H1 (cell line): ENCODE results near the gene PAPOLG. TPM values are rescaled to one million over a fixed set of nuclear protein-coding genes. Genes with fewer than 3 reads are reported as not detected.

Experiments used
- CTCF ChIA-PET: fragments of 300-600 bp; sonication (Branson Sonifier 250); formaldehyde crosslinking; loops from one replicate; lab custom pipeline; 2021; ENCODE audit not compliant: partially characterized antibody; lab: Charles Lee
- POLR2A ChIA-PET: fragments of 300-600 bp; sonication (Branson Sonifier 250); formaldehyde crosslinking; loops from one replicate; lab custom pipeline; 2021; ENCODE audit warnings: inconsistent platforms; ENCODE audit not compliant: partially characterized antibody; lab: Charles Lee
- DNase-seq, 2 experiments: peaks; one replicate each; pipeline versions ENCODE4 v3.0.0 to v3.0.0-alpha.2; 2010 to 2022; ENCODE audit warnings: low spot score in 2 of 2, low read depth in 1 of 2, mixed read lengths in 1 of 2
- FAIRE-seq: peaks from 2 replicates; lab custom pipeline; 2011; peaks lifted over from hg19 to GRCh38; lab: Jason Lieb, UNC
- H2AFZ ChIP-seq: 2 replicates; pipeline ENCODE4 v1.8.1; 2012; ENCODE audit warnings: low read length, inconsistent platforms
- H2AK5ac ChIP-seq: 2 replicates; pipeline ENCODE4 v1.6.1; 2013; ENCODE audit warnings: low read depth, low read length
- H2BK120ac ChIP-seq: replicated peaks from 2 replicates; pipeline ENCODE3; 2013; ENCODE audit warnings: low read depth, low read length, inconsistent platforms
- H2BK12ac ChIP-seq: 2 replicates; pipeline ENCODE4 v1.6.1; 2013; ENCODE audit warnings: low read depth, low read length
- H2BK15ac ChIP-seq: 2 replicates; pipeline ENCODE4 v1.6.1; 2013; ENCODE audit warnings: low read length
- H2BK20ac ChIP-seq: 2 replicates; pipeline ENCODE4 v1.6.1; 2013; ENCODE audit warnings: low read length
- H2BK5ac ChIP-seq: 2 replicates; pipeline ENCODE4 v1.6.1; 2013; ENCODE audit warnings: low read depth, low read length
- H3K14ac ChIP-seq: 2 replicates; pipeline ENCODE4 v1.6.1; 2013; ENCODE audit warnings: inconsistent platforms; ENCODE audit not compliant: insufficient read length
- H3K18ac ChIP-seq: 2 replicates; pipeline ENCODE4 v1.6.1; 2013; ENCODE audit warnings: low read length; ENCODE audit errors: extremely low read depth
- H3K23ac ChIP-seq: 2 replicates; pipeline ENCODE4 v1.6.1; 2013; ENCODE audit warnings: inconsistent platforms; ENCODE audit not compliant: insufficient read length
- H3K23me2 ChIP-seq: 2 replicates; pipeline ENCODE4 v1.6.1; 2013; ENCODE audit warnings: low read depth, low read length
- H3K27ac ChIP-seq: 2 replicates; pipeline ENCODE4 v1.6.1; 2011; ENCODE audit warnings: low read depth, low read length, inconsistent platforms
- H3K27me3 ChIP-seq, 4 experiments: replicated peaks in 1 of 4; 1 replicate in 1 of 4; 2 replicates in 3 of 4; pipeline versions ENCODE4 v1.6.1 to v1.8.1; 2011 to 2013; ENCODE audit warnings: low read length in 3 of 4, mild to moderate bottlenecking in 3 of 4, inconsistent platforms in 2 of 4, mixed read lengths in 2 of 4, moderate library complexity in 1 of 4; ENCODE audit not compliant: control insufficient read depth in 3 of 4, insufficient read depth in 3 of 4; ENCODE audit errors: extremely low read depth in 1 of 4
- H3K36me3 ChIP-seq, 4 experiments: 2 replicates each; pipeline versions ENCODE4 v1.6.1 to v1.8.1; 2011 to 2013; ENCODE audit warnings: mild to moderate bottlenecking in 4 of 4, low read length in 3 of 4, moderate library complexity in 2 of 4, control low read depth in 1 of 4, inconsistent platforms in 1 of 4; ENCODE audit not compliant: insufficient read depth in 4 of 4, control insufficient read depth in 2 of 4
- H3K4ac ChIP-seq: replicated peaks from 2 replicates; pipeline ENCODE3; 2013; ENCODE audit warnings: low read length, low read depth, mixed read lengths, inconsistent platforms; ENCODE audit not compliant: insufficient read length
- H3K4me1 ChIP-seq, 4 experiments: replicated peaks in 1 of 4; 1 replicate in 1 of 4; 2 replicates in 3 of 4; pipeline versions ENCODE4 v1.6.1 to v1.8.1; 2011 to 2013; ENCODE audit warnings: low read length in 3 of 4, inconsistent platforms in 2 of 4, mixed read lengths in 1 of 4; ENCODE audit not compliant: insufficient read depth in 4 of 4, control insufficient read depth in 3 of 4
- H3K4me2 ChIP-seq, 2 experiments: 2 replicates each; pipeline versions ENCODE4 v1.6.1 to v1.8.1; 2011 to 2013; ENCODE audit warnings: low read depth in 2 of 2, low read length in 2 of 2, control low read depth in 1 of 2, inconsistent platforms in 1 of 2, mild to moderate bottlenecking in 1 of 2; ENCODE audit not compliant: insufficient read depth in 1 of 2
- H3K4me3 ChIP-seq, 4 experiments: fragments of 200-600, 300-600 bp in 1 of 4; sonication (generic), shearing (Covaris generic), sonication (Bioruptor Twin) in 1 of 4; 2 replicates each; pipeline versions ENCODE4 v1.5.1 to v1.8.1; 2011 to 2016; ENCODE audit warnings: low read length in 4 of 4, low read depth in 3 of 4, control low read depth in 2 of 4, inconsistent platforms in 2 of 4, mild to moderate bottlenecking in 2 of 4, mixed read lengths in 1 of 4, moderate library complexity in 1 of 4; ENCODE audit not compliant: insufficient read depth in 2 of 4; ENCODE audit errors: extremely low read depth in 1 of 4
- H3K56ac ChIP-seq: replicated peaks from 2 replicates; pipeline ENCODE3; 2013; ENCODE audit warnings: low read depth, mild to moderate bottlenecking, mixed read lengths, low read length, inconsistent platforms; ENCODE audit not compliant: insufficient read length
- H3K79me1 ChIP-seq: 2 replicates; pipeline ENCODE4 v1.6.1; 2013; ENCODE audit warnings: low read depth, low read length, control low read depth
- H3K79me2 ChIP-seq, 2 experiments: 2 replicates each; pipeline versions ENCODE4 v1.6.1 to v1.8.1; 2012 to 2013; ENCODE audit warnings: low read length in 2 of 2, mild to moderate bottlenecking in 2 of 2, inconsistent platforms in 1 of 2; ENCODE audit not compliant: insufficient read depth in 2 of 2, control insufficient read depth in 1 of 2
- H3K9ac ChIP-seq, 4 experiments: replicated peaks in 1 of 4; 1 replicate in 1 of 4; 2 replicates in 3 of 4; pipeline versions ENCODE4 v1.6.1 to v1.8.1; 2011 to 2013; ENCODE audit warnings: low read depth in 3 of 4, low read length in 3 of 4, control low read depth in 2 of 4, mild to moderate bottlenecking in 2 of 4, moderate library complexity in 2 of 4, inconsistent platforms in 1 of 4; ENCODE audit errors: extremely low read depth in 1 of 4
- H3K9me3 ChIP-seq, 2 experiments: 2 replicates each; pipeline versions ENCODE4 v1.6.1 to v1.8.1; 2012 to 2013; ENCODE audit warnings: mild to moderate bottlenecking in 2 of 2, moderate library complexity in 2 of 2, control low read depth in 1 of 2, inconsistent platforms in 1 of 2, low read depth in 1 of 2, low read length in 1 of 2, mixed read lengths in 1 of 2; ENCODE audit not compliant: insufficient read depth in 2 of 2
- H4K20me1 ChIP-seq, 2 experiments: replicated peaks in 1 of 2; 2 replicates each; pipeline versions ENCODE3 to v1.8.1; 2011 to 2013; ENCODE audit warnings: inconsistent platforms in 2 of 2, low read length in 2 of 2, mild to moderate bottlenecking in 1 of 2; ENCODE audit not compliant: insufficient read depth in 2 of 2, control insufficient read depth in 1 of 2
- H4K5ac ChIP-seq: 2 replicates; pipeline ENCODE4 v1.6.1; 2013; ENCODE audit warnings: low read length, low read depth, mixed read lengths, inconsistent platforms; ENCODE audit not compliant: insufficient read length
- H4K8ac ChIP-seq: 2 replicates; pipeline ENCODE4 v1.8.0; 2013; ENCODE audit warnings: mild to moderate bottlenecking, moderate library complexity, low read length, inconsistent platforms; ENCODE audit not compliant: insufficient read depth; ENCODE audit errors: extremely low read depth
- H4K91ac ChIP-seq: replicated peaks from 2 replicates; pipeline ENCODE3; 2013; ENCODE audit warnings: low read length, mixed read lengths, inconsistent platforms; ENCODE audit not compliant: insufficient read length
- ASH2L ChIP-seq: fragments of 200-600, 300-600 bp; sonication (generic); IDR thresholded peaks from one replicate; pipeline ENCODE4 v1.7.1; 2017; ENCODE audit warnings: low read length
- BCL11A ChIP-seq, 2 experiments: IDR thresholded peaks; one replicate each; pipeline ENCODE4 v1.6.1; 2011; ENCODE audit warnings: low read depth in 2 of 2, low read length in 2 of 2, mild to moderate bottlenecking in 2 of 2
- GTF2F1 ChIP-seq: IDR thresholded peaks from 2 replicates; pipeline ENCODE4 v1.6.1; 2012; ENCODE audit warnings: low read depth, low read length, improper control_type of control experiment, borderline replicate concordance
- HDAC6 ChIP-seq: IDR thresholded peaks from one replicate; pipeline ENCODE4 v1.7.1; 2012; ENCODE audit warnings: low read depth, mild to moderate bottlenecking, inconsistent platforms, low read length, moderate library complexity
- POLR2AphosphoS5 ChIP-seq: IDR thresholded peaks from 2 replicates; pipeline ENCODE4 v1.6.1; 2011; ENCODE audit warnings: low read depth, low read length
- RNF2 ChIP-seq: fragments of 200-900, 300-1000 bp; sonication (generic); IDR thresholded peaks from 2 replicates; pipeline ENCODE4 v1.7.1; 2016; ENCODE audit warnings: borderline replicate concordance, low read depth, mild to moderate bottlenecking, antibody characterized with exemption, low read length; ENCODE audit not compliant: poor library complexity, severe bottlenecking; ENCODE audit errors: missing control alignments
- RXRA ChIP-seq: IDR thresholded peaks from 2 replicates; pipeline ENCODE4 v1.6.1; 2011; ENCODE audit warnings: low read depth, mild to moderate bottlenecking, low read length, moderate library complexity; ENCODE audit not compliant: insufficient read depth
- SIRT6 ChIP-seq: IDR thresholded peaks from one replicate; pipeline ENCODE4 v1.7.1; 2012; ENCODE audit warnings: low read length, inconsistent platforms
- TAF1 ChIP-seq: IDR thresholded peaks from 2 replicates; pipeline ENCODE4 v1.6.1; 2011; ENCODE audit warnings: mild to moderate bottlenecking, low read depth, low read length
- WGBS, 2 experiments: shearing (Covaris generic) in 1 of 2; methylation state at CpG; one replicate each; pipeline versions ENCODE4 v1.1.6 to v1.1.7; 2013 to 2015; ENCODE audit warnings: low lambda C conversion rate in 2 of 2, mixed read lengths in 2 of 2, inconsistent platforms in 1 of 2, low coverage in 1 of 2, missing lambda C conversion rate in 1 of 2; ENCODE audit not compliant: insufficient replicate concordance in 2 of 2, insufficient coverage in 1 of 2, insufficient read length in 1 of 2; ENCODE audit errors: extremely low coverage in 1 of 2, missing lambda C conversion rate in 1 of 2; 5-methylcytosine and 5-hydroxymethylcytosine counted together
- polyA plus RNA-seq, 7 experiments: library from polyadenylated mRNA; depleted of rRNA in 3 of 7; stranded (reverse) in 5 of 7; unstranded in 2 of 7; fragments of >200 nt in 5 of 7; fragments of 200-250 nt in 2 of 7; gene quantifications; 1 replicate in 5 of 7; 2 replicates in 1 of 7; 4 replicates in 1 of 7; pipeline versions ENCODE4 v1.2.1 to v1.2.3, GENCODE V29; 2011 to 2013; ENCODE audit warnings: missing spikeins in 2 of 7, mixed read lengths in 2 of 7
- total RNA-seq: library from RNA; stranded (reverse); fragmentation: NEBNext Ultra II Directional; extraction: Animal tissue kit (Norgen Biotek cat#: 25700); gene quantifications from 2 replicates; pipeline ENCODE4 v1.2.1, GENCODE V29; 2021
- TF ChIP-seq, protein P1 (sequence below): IDR thresholded peaks from 2 replicates; pipeline ENCODE4 v1.6.1; 2012; ENCODE audit warnings: inconsistent platforms
- TF ChIP-seq, protein P2 (sequence below): IDR thresholded peaks from 2 replicates; pipeline ENCODE4 v1.6.1; 2012; ENCODE audit warnings: low read length, inconsistent platforms

PAPOLG gene
- total and polyA plus RNA-seq, 2 of the 8 experiments (the other 6 are each of a cell fraction or from before 2014, with no cell fraction given): 6.5 to 21.5 TPM

DNA sequence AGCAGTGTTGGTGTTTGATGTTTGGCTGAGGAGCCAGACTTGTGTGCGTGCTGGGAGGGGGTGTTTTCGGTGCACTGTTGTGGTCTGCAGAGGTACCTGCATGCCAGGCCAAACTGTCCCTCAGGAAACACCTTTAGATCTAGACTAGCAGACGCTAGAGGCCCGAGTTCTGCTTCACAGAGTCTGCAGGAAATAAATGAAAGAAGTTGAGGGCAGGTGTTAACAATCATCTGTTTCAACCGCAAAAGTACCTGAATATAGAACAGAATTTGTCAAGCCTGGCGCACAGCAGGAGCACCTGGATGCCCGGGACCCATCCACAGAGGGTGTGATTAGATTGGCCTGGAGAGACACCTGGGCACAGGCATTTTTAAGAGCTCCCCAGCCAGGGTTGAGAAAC lies 84.8 kb downstream of the PAPOLG start:
- no peak overlapping the region for H3K18ac ChIP-seq
- no peak overlapping the region for H3K27ac ChIP-seq
- no peak overlapping the region for H2BK12ac ChIP-seq
- H2BK20ac ChIP-seq: no peak overlapping the region
- no peak overlapping the region for H3K9ac ChIP-seq
- H3K4me1 ChIP-seq: no peaks in the 10 kb centered on the region
- H3K23ac ChIP-seq: no peak overlapping the region
- no peak overlapping the region for H3K4ac ChIP-seq
- no peak overlapping the region for H2BK5ac ChIP-seq
- H3K4me3 ChIP-seq: no peak overlapping the region
- H3K23me2 ChIP-seq: no peaks in the 10 kb centered on the region
- ChIA-PET POLR2A (no interaction called here), CTCF (no interaction called here)
- no peak overlapping the region for H3K14ac ChIP-seq
- no peak overlapping the region for H4K5ac ChIP-seq
- H4K8ac ChIP-seq: no peak overlapping the region
- DNase-seq: no peak
- H3K79me1 ChIP-seq: no peaks in the 10 kb centered on the region
- WGBS, 2 experiments: 87% methylated on average over 7 of the region's 7 CpGs; no CpG with 5 or more reads in 1 of the 2 experiments
- H3K36me3 ChIP-seq: no peaks in the 10 kb centered on the region
- no peak overlapping the region for H3K56ac ChIP-seq
- H3K79me2 ChIP-seq: no peaks in the 10 kb centered on the region
- H2AK5ac ChIP-seq: no peak overlapping the region
- H4K20me1 ChIP-seq: no peaks in the 10 kb centered on the region
- no peaks in the 10 kb centered on the region for H3K9me3 ChIP-seq
- H4K91ac ChIP-seq: no peak overlapping the region
- no peak overlapping the region for H2BK120ac ChIP-seq
- no peak overlapping the region for H2BK15ac ChIP-seq
- H3K27me3 ChIP-seq: peaks cover 7 to 51% (median 32%) of the 10 kb centered on the region in 4 experiments
- H2AFZ ChIP-seq: no peak overlapping the region
- FAIRE-seq: no peak
- TF ChIP-seq TAF1 (no peak), GTF2F1 (no peak), RXRA (no peak), ASH2L (no peak), SIRT6 (no peak), HDAC6 (no peak), RNF2 (no peak), BCL11A (IDR thresholded peaks at IDR 0.05; ENCODE audit: low read depth in 2 of 2, low read length in 2 of 2) (no peak), POLR2AphosphoS5 (no peak)
- TF ChIP-seq, protein P1, sequence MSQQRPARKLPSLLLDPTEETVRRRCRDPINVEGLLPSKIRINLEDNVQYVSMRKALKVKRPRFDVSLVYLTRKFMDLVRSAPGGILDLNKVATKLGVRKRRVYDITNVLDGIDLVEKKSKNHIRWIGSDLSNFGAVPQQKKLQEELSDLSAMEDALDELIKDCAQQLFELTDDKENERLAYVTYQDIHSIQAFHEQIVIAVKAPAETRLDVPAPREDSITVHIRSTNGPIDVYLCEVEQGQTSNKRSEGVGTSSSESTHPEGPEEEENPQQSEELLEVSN: no peak
- TF ChIP-seq, protein P2, sequence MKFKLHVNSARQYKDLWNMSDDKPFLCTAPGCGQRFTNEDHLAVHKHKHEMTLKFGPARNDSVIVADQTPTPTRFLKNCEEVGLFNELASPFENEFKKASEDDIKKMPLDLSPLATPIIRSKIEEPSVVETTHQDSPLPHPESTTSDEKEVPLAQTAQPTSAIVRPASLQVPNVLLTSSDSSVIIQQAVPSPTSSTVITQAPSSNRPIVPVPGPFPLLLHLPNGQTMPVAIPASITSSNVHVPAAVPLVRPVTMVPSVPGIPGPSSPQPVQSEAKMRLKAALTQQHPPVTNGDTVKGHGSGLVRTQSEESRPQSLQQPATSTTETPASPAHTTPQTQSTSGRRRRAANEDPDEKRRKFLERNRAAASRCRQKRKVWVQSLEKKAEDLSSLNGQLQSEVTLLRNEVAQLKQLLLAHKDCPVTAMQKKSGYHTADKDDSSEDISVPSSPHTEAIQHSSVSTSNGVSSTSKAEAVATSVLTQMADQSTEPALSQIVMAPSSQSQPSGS: no peak
- no peak overlapping the region for H3K4me2 ChIP-seq
